Measurements from ENCODE around the gene MICAL1.

DNA sequence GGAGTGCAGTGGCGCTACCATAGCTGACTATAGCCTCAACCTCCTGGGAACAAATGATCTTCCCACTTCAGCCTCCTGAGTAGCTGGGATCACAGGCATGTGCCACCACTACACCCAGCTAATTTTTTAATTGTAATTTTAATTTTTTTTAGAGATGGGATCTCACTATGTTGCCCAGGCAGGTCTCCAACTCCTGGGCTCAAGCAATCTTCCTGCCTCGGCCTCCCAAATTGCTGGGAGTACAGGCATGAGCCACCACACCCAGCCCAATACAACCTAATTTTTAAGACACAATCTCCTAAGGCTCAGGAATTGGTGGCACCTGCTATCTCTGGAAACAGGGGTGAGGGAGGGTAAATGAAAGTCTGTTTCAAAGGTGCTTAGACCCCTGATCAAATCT is 21.6 kb upstream of the MICAL1 start:
- TF ChIP-seq, protein P1, sequence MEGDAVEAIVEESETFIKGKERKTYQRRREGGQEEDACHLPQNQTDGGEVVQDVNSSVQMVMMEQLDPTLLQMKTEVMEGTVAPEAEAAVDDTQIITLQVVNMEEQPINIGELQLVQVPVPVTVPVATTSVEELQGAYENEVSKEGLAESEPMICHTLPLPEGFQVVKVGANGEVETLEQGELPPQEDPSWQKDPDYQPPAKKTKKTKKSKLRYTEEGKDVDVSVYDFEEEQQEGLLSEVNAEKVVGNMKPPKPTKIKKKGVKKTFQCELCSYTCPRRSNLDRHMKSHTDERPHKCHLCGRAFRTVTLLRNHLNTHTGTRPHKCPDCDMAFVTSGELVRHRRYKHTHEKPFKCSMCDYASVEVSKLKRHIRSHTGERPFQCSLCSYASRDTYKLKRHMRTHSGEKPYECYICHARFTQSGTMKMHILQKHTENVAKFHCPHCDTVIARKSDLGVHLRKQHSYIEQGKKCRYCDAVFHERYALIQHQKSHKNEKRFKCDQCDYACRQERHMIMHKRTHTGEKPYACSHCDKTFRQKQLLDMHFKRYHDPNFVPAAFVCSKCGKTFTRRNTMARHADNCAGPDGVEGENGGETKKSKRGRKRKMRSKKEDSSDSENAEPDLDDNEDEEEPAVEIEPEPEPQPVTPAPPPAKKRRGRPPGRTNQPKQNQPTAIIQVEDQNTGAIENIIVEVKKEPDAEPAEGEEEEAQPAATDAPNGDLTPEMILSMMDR (IDR thresholded peaks at IDR 0.05; ENCODE audit: poor library complexity) = no peak
- no peak for TF ChIP-seq EZH2 (IDR thresholded peaks at IDR 0.05; ENCODE audit: borderline replicate concordance)
- TF ChIP-seq EZH2phosphoT487 (IDR thresholded peaks at IDR 0.05; ENCODE audit: low read depth, severe bottlenecking, unreplicated experiment) = no peak
